Uterus (tissue), 2 donors: ENCODE measurements around the gene NFE2L3.
"Not testable (repeated sequence)": the region's sequence is repeated elsewhere in the genome, so short reads cannot be mapped to it uniquely, and the experiment has no call there.

ENCODE experiments used
- POLR2A ChIP-seq, 2 donors: fragments of 450-650 bp; IDR thresholded peaks; one replicate each; pipeline ENCODE4 v1.6.1; 2016; ENCODE audit warnings: antibody characterized with exemption in 2 of 2, mild to moderate bottlenecking in 1 of 2, moderate library complexity in 1 of 2
- TF ChIP-seq, protein P1 (sequence below), 4 experiments: fragments of 200-600 bp in 2 of 4; fragments of 450-650 bp in 2 of 4; sonication (generic) in 2 of 4; IDR thresholded peaks; one replicate each; pipeline ENCODE4 v1.5.1; 2016 to 2019; ENCODE audit warnings: antibody characterized with exemption in 4 of 4, mild to moderate bottlenecking in 2 of 4, moderate library complexity in 1 of 4

DNA sequence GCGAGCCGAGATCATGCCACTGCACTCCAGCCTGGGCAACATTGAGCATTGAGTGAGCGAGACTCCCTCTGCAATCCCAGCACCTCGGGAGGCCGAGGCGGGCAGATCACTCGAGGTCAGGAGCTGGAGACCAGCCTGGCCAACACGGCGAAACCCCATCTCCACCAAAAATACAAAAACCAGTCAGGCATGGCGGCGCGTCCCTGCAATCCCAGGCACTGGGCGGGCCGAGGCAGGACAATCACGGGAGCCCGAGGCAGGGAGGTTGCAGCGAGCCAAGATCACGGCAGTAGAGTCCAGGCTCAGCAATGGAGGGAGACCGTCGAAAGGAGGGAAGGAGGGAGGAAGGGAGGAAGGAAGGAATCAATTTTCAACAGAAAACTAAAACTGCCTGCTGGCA is 25.3 kb downstream of the NFE2L3 start:
- TF ChIP-seq, protein P1, sequence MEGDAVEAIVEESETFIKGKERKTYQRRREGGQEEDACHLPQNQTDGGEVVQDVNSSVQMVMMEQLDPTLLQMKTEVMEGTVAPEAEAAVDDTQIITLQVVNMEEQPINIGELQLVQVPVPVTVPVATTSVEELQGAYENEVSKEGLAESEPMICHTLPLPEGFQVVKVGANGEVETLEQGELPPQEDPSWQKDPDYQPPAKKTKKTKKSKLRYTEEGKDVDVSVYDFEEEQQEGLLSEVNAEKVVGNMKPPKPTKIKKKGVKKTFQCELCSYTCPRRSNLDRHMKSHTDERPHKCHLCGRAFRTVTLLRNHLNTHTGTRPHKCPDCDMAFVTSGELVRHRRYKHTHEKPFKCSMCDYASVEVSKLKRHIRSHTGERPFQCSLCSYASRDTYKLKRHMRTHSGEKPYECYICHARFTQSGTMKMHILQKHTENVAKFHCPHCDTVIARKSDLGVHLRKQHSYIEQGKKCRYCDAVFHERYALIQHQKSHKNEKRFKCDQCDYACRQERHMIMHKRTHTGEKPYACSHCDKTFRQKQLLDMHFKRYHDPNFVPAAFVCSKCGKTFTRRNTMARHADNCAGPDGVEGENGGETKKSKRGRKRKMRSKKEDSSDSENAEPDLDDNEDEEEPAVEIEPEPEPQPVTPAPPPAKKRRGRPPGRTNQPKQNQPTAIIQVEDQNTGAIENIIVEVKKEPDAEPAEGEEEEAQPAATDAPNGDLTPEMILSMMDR (IDR thresholded peaks at IDR 0.05), result not testable (repeated sequence)
- not testable (repeated sequence) for TF ChIP-seq POLR2A (IDR thresholded peaks at IDR 0.05)
